Body of pancreas (tissue), 4 donors: Measurements from ENCODE around the gene MYO10. TPM values are rescaled to one million over a fixed set of nuclear protein-coding genes. Genes with fewer than 3 reads are reported as not detected.

Source experiments
- ATAC-seq: fragments of 150-250 bp; one replicate; pipeline ENCODE4 v1.9.1; 2016
- DNase-seq, 4 donors: peaks; one replicate each; pipeline ENCODE4 v3.0.0-alpha.2; 2019
- H3K27ac ChIP-seq, 4 donors: fragments of 200-600 bp; sonication (generic); 1 replicate in 3 of 4; 2 replicates in 1 of 4; pipeline versions ENCODE4 v1.5.1 to v1.6.1; 2016 to 2019; ENCODE audit warnings: mild to moderate bottlenecking in 1 of 4, mixed read lengths in 1 of 4, moderate library complexity in 1 of 4
- H3K27me3 ChIP-seq, 2 donors: fragments of 200-600 bp; sonication (generic); one replicate each; pipeline ENCODE4 v1.6.0; 2016; ENCODE audit warnings: mild to moderate bottlenecking in 1 of 2
- H3K36me3 ChIP-seq, 2 donors: fragments of 200-600 bp; sonication (generic); replicated peaks in 1 of 2; 2 replicates each; pipeline ENCODE4 v1.5.1; 2016; ENCODE audit warnings: low read depth in 2 of 2; ENCODE audit not compliant: insufficient read depth in 1 of 2
- H3K4me1 ChIP-seq: fragments of 200-600 bp; sonication (generic); one replicate; pipeline ENCODE4 v1.6.0; 2016
- H3K4me3 ChIP-seq, 2 donors: fragments of 200-600 bp; sonication (generic); 1 replicate in 1 of 2; 2 replicates in 1 of 2; pipeline ENCODE4 v1.5.1; 2016 to 2019
- H3K9me3 ChIP-seq, 3 donors: fragments of 200-600 bp; sonication (generic); 1 replicate in 2 of 3; 2 replicates in 1 of 3; pipeline ENCODE4 v1.5.1; 2016
- CTCF ChIP-seq, 7 experiments: fragments of 450-650 bp in 4 of 7; fragments of 200-600 bp in 3 of 7; sonication (generic) in 3 of 7; IDR thresholded peaks; one replicate each; pipeline ENCODE4 v1.5.1; 2016 to 2019; ENCODE audit warnings: antibody characterized with exemption in 7 of 7
- POLR2A ChIP-seq, 3 donors: fragments of 450-650 bp; IDR thresholded peaks; one replicate each; pipeline ENCODE4 v1.6.1; 2016; ENCODE audit warnings: antibody characterized with exemption in 3 of 3, mild to moderate bottlenecking in 2 of 3
- WGBS, 2 donors: methylation state at CpG; one replicate each; pipeline ENCODE4 v1.1.5; 2017; 5-methylcytosine and 5-hydroxymethylcytosine counted together
- intact Hi-C: fragments of 100-400 bp; cut with DNase I; formaldehyde crosslinking; loops from one replicate; pipeline ENCODE4 v1.15.1; 2023
- total RNA-seq, 2 donors: library from RNA; depleted of rRNA; stranded (reverse); fragments of >200 nt; gene quantifications; one replicate each; pipeline ENCODE4 v1.1.0, GENCODE V29; 2016

The MYO10 gene
- total RNA-seq, 2 donors from 2014 or later = 35.8 to 162 TPM

GRCh38 chr5:16803831-16804230, 132.3 kb downstream of the MYO10 start:
- H3K36me3 ChIP-seq = no peaks in the 10 kb centered on the region
- H3K4me3 ChIP-seq = no peak overlapping the region
- intact Hi-C loops = no loop called here
- no peaks in the 10 kb centered on the region for H3K9me3 ChIP-seq
- WGBS, 2 donors = 81 to 84% methylated on average over 9 of the region's 9 CpGs
- H3K27ac ChIP-seq = no peak overlapping the region
- H3K4me1 ChIP-seq = peaks cover 7% of the 10 kb centered on the region
- DNase-seq (no peak), ATAC-seq (no peak)
- no peaks in the 10 kb centered on the region for H3K27me3 ChIP-seq
- no peak for TF ChIP-seq POLR2A (IDR thresholded peaks at IDR 0.05)
- TF ChIP-seq CTCF (IDR thresholded peaks at IDR 0.05) = no peak

GRCh38 chr5:16800477-16800876, 135.6 kb downstream of the MYO10 start:
- Histone ChIP-seq H3K27ac (no peak overlapping the region), H3K9me3 (no peaks in the 10 kb centered on the region), H3K4me1 (no peaks in the 10 kb centered on the region), H3K27me3 (no peaks in the 10 kb centered on the region), H3K4me3 (no peak overlapping the region), H3K36me3 (no peaks in the 10 kb centered on the region)
- ATAC-seq = no peak
- DNase-seq = no peak
- 87 to 95% methylated on average over 10 of the region's 10 CpGs for WGBS, 2 donors
- intact Hi-C loops = no loop called here
- TF ChIP-seq CTCF (IDR thresholded peaks at IDR 0.05) (no peak), POLR2A (IDR thresholded peaks at IDR 0.05) (no peak)

- Histone ChIP-seq H3K27ac (no peak overlapping the region), H3K4me1 (no peaks in the 10 kb centered on the region), H3K27me3 (no peaks in the 10 kb centered on the region), H3K9me3 (no peaks in the 10 kb centered on the region), H3K36me3 (no peaks in the 10 kb centered on the region), H3K4me3 (no peak overlapping the region)
- DNase-seq (no peak), ATAC-seq (no peak)
- TF ChIP-seq POLR2A (IDR thresholded peaks at IDR 0.05) (no peak), CTCF (IDR thresholded peaks at IDR 0.05) (no peak)
- intact Hi-C loops = loop anchor here (10.0 kb wide), 1 partner anchor 125 kb away; no protein-coding TSS in a partner anchor
- 65 to 70% methylated on average over 7 of the region's 8 CpGs for WGBS, 2 donors
Observed at GRCh38 chr5:16799796-16800195, 136.3 kb downstream of the MYO10 start.

GRCh38 chr5:16797951-16798350, 138.1 kb downstream of the MYO10 start:
- no peaks in the 10 kb centered on the region for H3K27me3 ChIP-seq
- no peaks in the 10 kb centered on the region for H3K4me1 ChIP-seq
- 92 to 94% methylated on average over 2 of the region's 2 CpGs for WGBS, 2 donors
- DNase-seq (no peak), ATAC-seq (no peak)
- H3K27ac ChIP-seq = no peak overlapping the region
- no peaks in the 10 kb centered on the region for H3K36me3 ChIP-seq
- H3K4me3 ChIP-seq = no peak overlapping the region
- intact Hi-C loops = loop anchor here (10.0 kb wide), 1 partner anchor 127 kb away; no protein-coding TSS in a partner anchor
- H3K9me3 ChIP-seq = no peaks in the 10 kb centered on the region
- TF ChIP-seq POLR2A (IDR thresholded peaks at IDR 0.05) = no peak
- no peak for TF ChIP-seq CTCF (IDR thresholded peaks at IDR 0.05)

GRCh38 chr5:16794269-16794913, 141.7 kb downstream of the MYO10 start:
- Histone ChIP-seq H3K4me1 (peaks cover 17% of the 10 kb centered on the region), H3K9me3 (no peaks in the 10 kb centered on the region), H3K4me3 (no peak overlapping the region), H3K36me3 (no peaks in the 10 kb centered on the region), H3K27ac (no peak overlapping the region), H3K27me3 (no peaks in the 10 kb centered on the region)
- ATAC-seq = no peak
- TF ChIP-seq POLR2A (IDR thresholded peaks at IDR 0.05) = no peak
- no peak for TF ChIP-seq CTCF (IDR thresholded peaks at IDR 0.05)
- no peak for DNase-seq
- intact Hi-C loops = loop anchor here (5.0 to 10.0 kb wide), 3 partner anchors 130 to 393 kb away; no protein-coding TSS in a partner anchor
- WGBS, 2 donors = 90 to 93% methylated on average over 9 to 23 of the region's 23 CpGs
